Epithelial cell of prostate (primary cell): Measurements from ENCODE around the gene EFEMP2.
"Not testable (repeated sequence)": the region's sequence is repeated elsewhere in the genome, so short reads cannot be mapped to it uniquely, and the experiment has no call there.

Source experiments
- DNase-seq: peaks from one replicate; pipeline ENCODE4 v3.0.0-alpha.2; 2011; ENCODE audit warnings: low read depth, low spot score
- H3K27ac ChIP-seq: fragments of 450-650 bp; 2 replicates; pipeline ENCODE4 v1.5.1; 2017; ENCODE audit warnings: mild to moderate bottlenecking

Gene EFEMP2

GRCh38 chr11:65843811-65844210 is 28.8 kb downstream of the EFEMP2 start:
- no peak overlapping the region for H3K27ac ChIP-seq
- DNase-seq = no peak

GRCh38 chr11:65842144-65842543 is 30.5 kb downstream of the EFEMP2 start:
- no peak overlapping the region for H3K27ac ChIP-seq
- no peak for DNase-seq

- no peak overlapping the region for H3K27ac ChIP-seq
- no peak for DNase-seq
Observed at GRCh38 chr11:65834202-65834601, 38.4 kb downstream of the EFEMP2 start.

GRCh38 chr11:65833297-65834030 is 39.1 kb downstream of the EFEMP2 start, which contains the start of gene SNX32:
Gene SNX32 (plus strand): TSS chr11:65833963. CDS start chr11:65834066, 103 bp downstream.
- H3K27ac ChIP-seq = no peak within 1 kb of the TSS
- peak; percentile 20 for DNase-seq

GRCh38 chr11:65832231-65832630 is 40.4 kb downstream of the EFEMP2 start:
- not testable (repeated sequence) for H3K27ac ChIP-seq, DNase-seq

- H3K27ac ChIP-seq = no peak overlapping the region
- no peak for DNase-seq
Observed at GRCh38 chr11:65829459-65829858, 43.1 kb downstream of the EFEMP2 start.

GRCh38 chr11:65826984-65827735 is 45.4 kb downstream of the EFEMP2 start:
- H3K27ac ChIP-seq = no peak overlapping the region
- DNase-seq = no peak

GRCh38 chr11:65822776-65823528 is 49.6 kb downstream of the EFEMP2 start:
- no peak overlapping the region for H3K27ac ChIP-seq
- DNase-seq = no peak

GRCh38 chr11:65821107-65821506 is 51.5 kb downstream of the EFEMP2 start:
- H3K27ac ChIP-seq = no peak overlapping the region
- no peak for DNase-seq

- peak overlapping the region; percentile 84 for H3K27ac ChIP-seq
- DNase-seq = peak; percentile 53
Observed at GRCh38 chr11:65817835-65818680, 54.5 kb downstream of the EFEMP2 start.

- peak overlapping the region; percentile 84 for H3K27ac ChIP-seq
- DNase-seq = no peak
Observed at GRCh38 chr11:65817312-65817834, 55.2 kb downstream of the EFEMP2 start.

- no peak for DNase-seq
- H3K27ac ChIP-seq = peak overlapping the region; percentile 84
Observed at GRCh38 chr11:65816696-65817095, 55.9 kb downstream of the EFEMP2 start.
